ENCODE measurements around the gene SRGAP1.

SRGAP1 gene

DNA sequence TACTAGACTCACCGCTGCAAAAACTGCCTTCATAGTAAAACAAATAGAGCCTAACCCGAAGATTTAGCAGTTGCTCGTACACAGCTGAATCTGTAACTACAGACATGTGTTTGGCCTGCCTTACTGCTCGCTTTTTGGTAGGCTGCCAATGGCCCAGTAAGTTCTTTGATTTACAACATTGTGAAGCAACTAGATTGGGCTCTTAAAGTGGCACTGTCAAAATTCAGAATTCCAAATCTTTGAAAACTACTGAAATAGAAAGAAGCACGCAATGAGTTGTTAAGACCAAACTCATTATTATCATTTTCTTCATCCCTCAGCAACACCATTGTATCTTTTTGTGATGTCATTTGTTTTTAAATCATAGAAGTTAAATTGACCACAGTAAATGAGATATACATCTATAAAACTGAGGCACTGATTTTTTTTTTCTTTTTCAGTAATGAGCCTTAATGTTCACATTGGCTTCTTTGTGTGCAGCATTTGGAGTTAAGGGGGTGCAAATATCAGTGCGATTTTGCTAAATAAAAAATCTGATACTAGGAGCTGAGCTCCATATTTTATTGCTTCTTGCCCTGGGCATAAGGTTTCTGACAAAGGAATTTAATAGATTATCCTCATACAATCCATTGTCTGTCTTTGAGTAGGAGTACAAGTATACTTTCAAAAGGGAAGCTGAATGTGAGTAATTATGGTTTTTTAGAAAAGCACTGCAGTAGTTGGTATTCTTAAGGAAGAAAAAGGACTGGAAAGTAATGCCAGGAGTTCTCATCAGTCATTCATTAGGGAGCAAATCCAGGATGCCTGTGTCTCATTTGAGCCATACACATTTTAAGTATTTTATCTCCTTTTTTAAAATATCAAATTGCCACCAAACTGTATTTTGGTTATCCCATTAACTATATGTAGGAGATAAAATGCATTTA, 239.0 kb downstream of the SRGAP1 start:
- DNase-seq (ENCODE audit: low read depth, low spot score) = no peak

GRCh38 chr12:64085154-64085553, 240.7 kb downstream of the SRGAP1 start:
- DNase-seq (ENCODE audit: low read depth, low spot score) = no peak

GRCh38 chr12:64085996-64086395, 241.5 kb downstream of the SRGAP1 start:
- no peak for DNase-seq (ENCODE audit: low read depth, low spot score)

GRCh38 chr12:64086946-64087345, 242.4 kb downstream of the SRGAP1 start:
- DNase-seq (ENCODE audit: low read depth, low spot score) = no peak

GRCh38 chr12:64087761-64088160, 243.3 kb downstream of the SRGAP1 start:
- DNase-seq (ENCODE audit: low read depth, low spot score) = no peak

DNA sequence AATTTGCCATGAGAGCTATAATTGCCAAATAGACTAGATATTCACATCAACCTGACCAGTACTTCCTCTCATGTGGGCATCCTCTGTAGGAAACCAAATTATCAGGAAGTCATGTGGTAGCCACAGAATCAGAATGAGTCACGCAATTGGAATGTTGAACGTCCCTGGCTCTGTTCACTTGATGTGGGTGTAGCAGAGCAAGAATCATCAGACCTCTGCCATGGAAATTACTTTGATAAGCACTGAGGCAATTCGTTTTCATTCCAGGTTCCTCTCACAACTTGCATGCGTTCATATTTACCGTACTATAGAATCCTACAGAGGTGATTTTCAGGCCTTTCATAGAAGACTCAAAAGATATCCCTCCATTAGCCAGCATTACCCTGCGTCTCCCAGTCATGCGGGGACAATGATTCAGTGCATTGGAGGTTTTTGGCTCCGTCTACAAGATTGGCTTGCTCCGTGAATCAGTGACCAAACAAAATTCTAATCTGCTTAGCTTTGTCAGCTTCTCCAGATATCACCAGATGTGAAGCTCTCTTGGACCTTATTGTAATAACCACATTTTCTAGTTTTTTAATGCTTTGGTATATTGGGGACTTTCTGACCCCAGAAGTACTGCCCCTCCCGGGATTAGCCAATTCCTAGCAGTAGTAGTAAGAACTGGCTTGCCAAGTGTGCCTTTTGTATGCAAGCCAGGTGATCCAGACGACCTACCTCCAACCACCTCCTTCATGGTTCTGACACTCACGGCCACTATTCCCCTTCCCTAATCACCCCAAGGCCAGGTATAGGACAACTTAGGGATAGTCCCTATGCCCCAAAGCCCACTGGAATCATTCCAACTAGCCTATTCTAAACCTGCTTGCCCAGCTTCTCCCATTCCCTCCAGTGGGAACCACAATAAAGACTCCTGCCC, 244.2 kb downstream of the SRGAP1 start:
- DNase-seq (ENCODE audit: low read depth, low spot score) = peak; percentile 71

DNA sequence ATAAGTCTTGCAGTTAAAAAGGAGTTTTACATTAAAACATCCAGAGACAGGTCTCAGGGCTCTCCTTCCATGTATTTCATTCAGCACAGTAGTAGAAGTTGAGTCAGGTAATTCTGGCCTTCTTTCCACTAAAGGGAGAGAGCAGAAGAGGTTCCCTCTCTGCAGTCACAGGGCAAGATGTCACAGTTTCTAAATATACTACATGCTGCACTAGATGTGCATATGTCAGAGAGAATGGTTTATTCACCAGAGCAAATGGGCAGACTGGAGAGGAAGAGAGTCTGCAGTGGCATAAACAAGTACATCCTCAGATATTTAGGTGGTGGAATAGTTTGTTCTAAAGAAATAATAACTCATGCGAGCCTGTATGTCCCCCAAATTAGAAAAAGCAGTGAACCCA, 245.5 kb downstream of the SRGAP1 start:
- no peak for DNase-seq (ENCODE audit: low read depth, low spot score)

- DNase-seq (ENCODE audit: low read depth, low spot score) = no peak
Observed at GRCh38 chr12:64091186-64091585, 246.7 kb downstream of the SRGAP1 start.

- no peak for DNase-seq (ENCODE audit: low read depth, low spot score)
Observed at GRCh38 chr12:64092507-64093196, 248.2 kb downstream of the SRGAP1 start.

DNA sequence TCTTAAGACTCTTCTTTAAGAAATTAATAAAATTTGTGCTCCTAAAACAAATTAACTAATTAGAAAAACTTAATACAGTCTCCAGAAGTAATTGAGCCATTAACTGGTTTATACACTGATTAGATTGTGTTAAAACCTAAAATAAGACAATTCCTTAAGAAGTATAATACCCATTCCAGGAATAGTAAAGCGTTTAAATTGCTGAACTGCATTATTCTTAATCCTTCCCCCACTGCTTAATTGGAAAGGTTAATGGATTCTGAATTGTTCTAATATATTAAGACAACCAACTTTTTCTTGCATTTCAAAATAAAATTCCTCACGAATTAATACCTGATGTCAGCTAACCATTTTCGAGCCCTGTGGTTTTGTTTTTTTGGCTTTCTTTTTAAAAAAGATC, 249.2 kb downstream of the SRGAP1 start:
- DNase-seq (ENCODE audit: low read depth, low spot score) = no peak

GRCh38 chr12:64097366-64098105, 253.0 kb downstream of the SRGAP1 start:
- DNase-seq (ENCODE audit: low read depth, low spot score) = no peak

DNA sequence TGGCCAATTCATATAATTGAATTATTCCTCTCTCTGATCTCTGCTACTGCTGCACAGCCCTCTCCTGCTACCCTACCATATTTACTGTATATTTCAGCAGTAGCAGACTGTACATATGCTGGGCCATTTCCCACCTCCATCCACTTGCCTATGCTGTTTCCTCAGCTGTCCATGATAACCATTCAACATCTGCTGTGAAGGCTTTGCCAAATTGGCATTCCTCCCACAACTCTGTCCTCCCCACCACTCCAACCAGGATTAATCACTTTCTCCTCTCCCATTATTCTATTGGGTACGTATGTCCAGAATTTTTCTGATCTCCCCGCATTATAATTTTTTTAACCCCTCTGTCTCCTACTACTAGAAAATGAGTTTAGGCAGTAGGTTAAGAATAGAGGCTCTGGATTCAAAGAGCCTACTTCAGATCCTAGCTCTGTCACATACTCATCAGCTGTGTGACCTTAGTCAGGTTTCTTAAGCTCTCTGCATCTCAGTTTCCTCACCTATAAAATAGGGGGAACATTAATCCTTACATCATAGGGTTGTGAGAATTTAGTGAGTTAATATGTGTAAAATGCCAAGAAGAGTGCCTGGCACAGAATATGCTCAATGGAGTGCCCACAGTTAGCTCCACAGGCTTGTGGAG, 254.3 kb downstream of the SRGAP1 start:
- no peak for DNase-seq (ENCODE audit: low read depth, low spot score)

DNA sequence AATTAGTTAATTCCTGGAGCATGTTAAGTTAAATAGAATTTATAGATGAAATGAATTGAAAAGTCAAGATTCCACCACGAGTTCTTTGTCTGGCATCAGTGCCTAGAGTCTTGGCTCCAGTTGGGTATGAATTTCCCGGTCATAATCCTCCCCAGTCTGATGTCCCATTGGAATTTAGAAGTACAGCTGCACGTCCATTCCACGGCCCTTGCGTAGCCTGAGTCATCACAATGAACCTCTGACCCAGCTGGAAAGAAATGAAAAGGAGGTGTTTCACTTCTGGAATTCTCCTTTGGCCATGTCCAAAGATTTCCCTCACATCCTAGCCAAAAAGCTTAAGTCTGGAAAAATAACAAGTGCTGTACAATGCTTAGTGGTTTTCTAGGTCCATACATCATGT, 254.9 kb downstream of the SRGAP1 start:
- DNase-seq (ENCODE audit: low read depth, low spot score) = no peak

DNA sequence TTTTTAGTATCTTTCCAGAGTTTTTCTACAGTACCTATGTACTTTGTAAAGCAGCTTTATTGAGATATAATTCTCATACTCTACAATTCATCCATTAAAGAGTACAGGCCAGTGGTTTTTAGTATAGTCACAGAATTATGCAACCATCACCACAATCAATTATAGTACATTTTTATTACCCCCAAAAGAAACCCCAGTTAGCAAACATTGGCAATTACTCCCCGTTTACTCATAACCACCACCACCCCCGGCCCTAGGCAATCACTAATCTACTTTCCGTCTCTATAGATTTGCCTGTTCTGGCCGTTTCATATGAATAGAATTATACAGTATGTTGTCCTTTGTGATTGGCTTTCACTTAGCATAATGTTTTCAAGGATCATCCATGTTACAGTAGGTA, 257.8 kb downstream of the SRGAP1 start:
- DNase-seq (ENCODE audit: low read depth, low spot score) = no peak

DNA sequence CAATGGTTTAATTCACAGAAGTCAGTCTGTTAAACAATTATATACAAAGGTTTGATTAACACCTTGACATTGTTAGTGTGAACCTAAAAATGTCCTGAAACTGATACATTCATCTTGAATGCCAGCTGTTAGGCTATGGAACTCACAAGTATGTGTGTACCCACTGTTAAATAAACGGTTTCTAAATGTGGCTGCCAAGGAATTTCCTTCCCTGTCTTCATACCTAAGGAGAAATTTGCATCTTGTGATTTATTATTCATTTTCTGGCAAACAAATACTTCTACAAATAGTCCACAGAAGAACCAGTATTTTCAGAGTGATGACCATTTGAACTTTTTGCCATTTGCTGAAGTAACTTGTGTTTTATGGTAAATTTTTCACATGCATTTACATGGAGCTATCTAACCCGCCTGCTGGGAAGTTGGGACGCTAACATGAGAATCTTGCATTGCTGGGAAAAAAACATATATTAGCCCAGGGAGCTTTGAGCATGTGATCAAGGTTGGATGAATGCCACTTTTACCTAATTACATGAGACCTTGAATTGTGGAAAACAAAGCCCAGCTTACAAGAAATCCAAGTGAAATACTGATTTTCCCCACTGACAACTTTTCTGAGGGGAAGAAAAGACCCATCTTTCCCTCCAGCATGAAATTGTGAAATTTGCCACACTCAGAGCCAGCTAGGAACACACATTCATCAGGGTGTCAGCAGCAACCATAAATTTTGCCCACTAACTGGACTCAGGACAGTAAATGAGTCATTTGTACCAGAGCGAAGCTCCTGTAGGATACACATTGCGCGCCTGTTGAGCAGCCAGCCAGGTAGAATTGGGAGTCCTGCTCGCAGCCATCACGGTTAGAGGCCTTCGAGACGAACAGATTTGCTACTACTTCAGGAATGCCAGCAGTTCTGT, 259.6 kb downstream of the SRGAP1 start:
- DNase-seq (ENCODE audit: low read depth, low spot score) = no peak

DNA sequence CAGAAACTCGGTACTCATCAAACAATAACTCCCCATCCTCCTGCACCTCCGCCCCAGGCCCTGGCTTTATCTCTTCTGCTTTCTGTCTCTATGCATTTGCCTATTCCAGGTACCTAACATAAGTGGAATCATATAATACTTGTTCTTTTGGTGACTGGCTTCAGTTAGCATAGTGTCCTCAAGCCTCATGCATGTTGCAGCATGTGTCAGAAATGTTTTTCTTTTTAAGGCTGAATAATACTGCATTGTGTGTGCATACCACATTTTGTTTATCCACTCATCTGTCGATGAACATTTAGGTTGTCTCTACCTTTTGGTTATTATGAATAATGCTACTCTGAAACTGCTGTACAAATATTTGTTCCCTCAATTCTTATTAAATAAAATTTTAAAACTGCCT, 260.5 kb downstream of the SRGAP1 start:
- no peak for DNase-seq (ENCODE audit: low read depth, low spot score)

DNA sequence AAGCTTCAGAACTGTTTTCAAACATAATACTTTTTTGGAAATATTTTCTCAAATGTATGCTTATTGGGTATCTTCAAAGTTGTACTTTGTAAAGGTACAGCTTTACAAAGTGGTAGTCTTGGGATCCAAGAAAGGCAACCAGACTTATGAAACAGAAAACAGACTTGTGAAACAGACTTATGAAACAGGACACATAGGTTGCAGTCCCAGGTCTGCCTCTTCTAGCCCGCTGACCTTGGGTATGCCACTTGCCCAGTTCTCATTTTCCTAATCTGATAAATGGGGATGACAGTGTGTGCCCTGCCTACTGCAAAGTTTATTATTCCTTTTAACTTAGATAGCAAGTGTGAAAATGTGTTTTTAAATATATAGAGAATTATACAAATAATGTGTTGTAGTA, 263.3 kb downstream of the SRGAP1 start:
- no peak for DNase-seq (ENCODE audit: low read depth, low spot score)

DNA sequence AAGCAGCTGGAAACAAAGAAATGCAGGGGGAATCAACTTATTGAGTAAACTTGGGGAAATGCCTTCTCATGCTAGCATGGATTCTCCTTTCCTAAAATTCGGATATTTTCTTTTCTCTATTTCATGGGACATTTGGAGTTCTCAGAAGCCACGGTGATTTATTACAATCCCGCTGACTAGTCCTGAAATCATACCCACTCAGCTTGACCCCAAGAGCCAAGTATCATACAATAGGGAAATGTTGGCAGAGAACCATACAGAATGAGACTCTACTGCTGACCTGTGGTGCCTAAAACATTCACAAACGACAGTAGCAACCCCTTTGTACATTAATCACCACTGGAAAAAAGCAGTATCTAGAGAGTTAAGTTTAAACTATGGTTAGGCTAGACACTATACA, 265.2 kb downstream of the SRGAP1 start:
- no peak for DNase-seq (ENCODE audit: low read depth, low spot score)

DNA sequence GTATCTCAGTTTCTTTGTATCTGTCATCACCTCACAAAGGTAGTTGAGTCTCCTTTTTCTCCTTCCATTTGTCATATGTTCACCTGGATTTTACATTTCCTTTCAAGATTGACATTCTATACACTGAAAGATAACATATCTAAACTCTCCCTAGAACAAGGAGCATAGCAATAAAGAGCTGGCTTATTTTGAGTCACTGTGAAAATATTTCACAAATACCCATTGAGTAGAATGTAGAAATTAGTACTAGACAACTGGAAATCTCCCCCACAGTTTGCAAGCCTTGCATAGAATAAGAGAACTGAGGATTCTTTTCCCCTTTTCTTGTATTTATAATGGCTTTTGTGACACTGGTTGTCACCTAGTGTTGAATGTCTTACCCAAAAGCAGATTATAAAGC, 266.4 kb downstream of the SRGAP1 start:
- DNase-seq (ENCODE audit: low read depth, low spot score) = no peak

GRCh38 chr12:64116969-64117368, 272.5 kb downstream of the SRGAP1 start:
- no peak for DNase-seq (ENCODE audit: low read depth, low spot score)
